Neutrophil (primary cell): ENCODE data around the gene ABR.

Experiments used
- H3K27ac ChIP-seq: fragments of 200-600 bp; sonication (generic); 2 replicates; pipeline ENCODE4 v1.5.1; 2016; ENCODE audit warnings: mild to moderate bottlenecking, moderate library complexity
- H3K27me3 ChIP-seq: fragments of 200-600 bp; sonication (generic); 2 replicates; pipeline ENCODE4 v1.6.0; 2016; ENCODE audit warnings: mild to moderate bottlenecking
- H3K36me3 ChIP-seq: fragments of 200-600 bp; sonication (generic); 2 replicates; pipeline ENCODE4 v1.5.1; 2017
- H3K4me1 ChIP-seq, 2 experiments: fragments of 200-600 bp in 1 of 2; sonication (generic) in 1 of 2; 1 replicate in 1 of 2; 2 replicates in 1 of 2; pipeline versions ENCODE4 v1.5.1 to v1.6.1; 2013 to 2016; ENCODE audit warnings: low read depth in 1 of 2, low read length in 1 of 2, mild to moderate bottlenecking in 1 of 2, moderate library complexity in 1 of 2; ENCODE audit not compliant: control insufficient read depth in 1 of 2, insufficient read depth in 1 of 2
- H3K4me3 ChIP-seq, 2 experiments: fragments of 200-600 bp in 1 of 2; sonication (generic) in 1 of 2; 1 replicate in 1 of 2; 2 replicates in 1 of 2; pipeline ENCODE4 v1.5.1; 2013 to 2016; ENCODE audit warnings: low read depth in 1 of 2, low read length in 1 of 2, mild to moderate bottlenecking in 1 of 2, moderate library complexity in 1 of 2
- H3K9me3 ChIP-seq: fragments of 200-600 bp; sonication (generic); 2 replicates; pipeline ENCODE4 v1.5.1; 2016
- TF ChIP-seq, protein P1 (sequence below): fragments of 200-600 bp; sonication (generic); IDR thresholded peaks from 2 replicates; pipeline ENCODE4 v1.5.1; 2016; ENCODE audit warnings: antibody characterized with exemption

The ABR gene

DNA sequence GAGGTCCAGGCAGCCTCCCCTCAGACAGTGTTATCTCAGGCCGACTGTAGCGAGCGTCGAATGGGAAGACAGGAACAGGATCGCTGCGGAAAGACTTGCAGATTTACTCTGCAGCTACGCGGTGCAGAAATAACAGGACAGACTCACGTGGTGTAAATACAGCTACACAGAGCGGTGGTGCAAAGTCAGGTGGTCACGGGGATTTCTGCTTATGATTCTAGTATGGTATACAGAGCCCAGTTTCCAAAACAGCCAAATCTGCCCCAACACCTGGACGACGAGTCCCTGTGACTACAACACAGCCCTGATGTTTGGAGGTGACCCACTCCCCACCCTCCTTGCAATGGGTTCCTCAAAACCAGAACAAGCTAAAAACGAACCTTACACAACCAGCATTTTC is 40.6 kb upstream of the ABR start:
- Histone ChIP-seq H3K27ac (no peak overlapping the region), H3K36me3 (no peaks in the 10 kb centered on the region), H3K4me3 (no peak overlapping the region), H3K4me1 (no peaks in the 10 kb centered on the region), H3K27me3 (no peaks in the 10 kb centered on the region), H3K9me3 (no peaks in the 10 kb centered on the region)
- TF ChIP-seq, protein P1, sequence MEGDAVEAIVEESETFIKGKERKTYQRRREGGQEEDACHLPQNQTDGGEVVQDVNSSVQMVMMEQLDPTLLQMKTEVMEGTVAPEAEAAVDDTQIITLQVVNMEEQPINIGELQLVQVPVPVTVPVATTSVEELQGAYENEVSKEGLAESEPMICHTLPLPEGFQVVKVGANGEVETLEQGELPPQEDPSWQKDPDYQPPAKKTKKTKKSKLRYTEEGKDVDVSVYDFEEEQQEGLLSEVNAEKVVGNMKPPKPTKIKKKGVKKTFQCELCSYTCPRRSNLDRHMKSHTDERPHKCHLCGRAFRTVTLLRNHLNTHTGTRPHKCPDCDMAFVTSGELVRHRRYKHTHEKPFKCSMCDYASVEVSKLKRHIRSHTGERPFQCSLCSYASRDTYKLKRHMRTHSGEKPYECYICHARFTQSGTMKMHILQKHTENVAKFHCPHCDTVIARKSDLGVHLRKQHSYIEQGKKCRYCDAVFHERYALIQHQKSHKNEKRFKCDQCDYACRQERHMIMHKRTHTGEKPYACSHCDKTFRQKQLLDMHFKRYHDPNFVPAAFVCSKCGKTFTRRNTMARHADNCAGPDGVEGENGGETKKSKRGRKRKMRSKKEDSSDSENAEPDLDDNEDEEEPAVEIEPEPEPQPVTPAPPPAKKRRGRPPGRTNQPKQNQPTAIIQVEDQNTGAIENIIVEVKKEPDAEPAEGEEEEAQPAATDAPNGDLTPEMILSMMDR: no peak

DNA sequence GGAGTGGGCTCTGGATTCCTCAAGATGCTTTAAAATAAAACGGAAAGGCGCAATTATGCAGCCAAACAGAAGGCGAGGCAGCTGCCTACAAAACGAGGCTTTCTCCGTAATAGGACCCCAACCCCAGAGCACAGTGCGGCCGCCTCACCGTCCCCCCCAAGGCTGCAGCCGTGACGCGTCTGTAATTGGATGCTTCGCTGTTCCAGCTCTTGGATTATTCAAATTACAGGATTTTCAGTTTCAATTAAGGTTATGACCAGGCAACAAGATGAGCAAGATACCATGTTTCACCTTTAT is 37.3 kb upstream of the ABR start:
- Histone ChIP-seq H3K27ac (no peak overlapping the region), H3K36me3 (no peaks in the 10 kb centered on the region), H3K27me3 (no peaks in the 10 kb centered on the region), H3K4me3 (no peak overlapping the region), H3K4me1 (no peaks in the 10 kb centered on the region), H3K9me3 (no peaks in the 10 kb centered on the region)
- TF ChIP-seq, protein P1: no peak

DNA sequence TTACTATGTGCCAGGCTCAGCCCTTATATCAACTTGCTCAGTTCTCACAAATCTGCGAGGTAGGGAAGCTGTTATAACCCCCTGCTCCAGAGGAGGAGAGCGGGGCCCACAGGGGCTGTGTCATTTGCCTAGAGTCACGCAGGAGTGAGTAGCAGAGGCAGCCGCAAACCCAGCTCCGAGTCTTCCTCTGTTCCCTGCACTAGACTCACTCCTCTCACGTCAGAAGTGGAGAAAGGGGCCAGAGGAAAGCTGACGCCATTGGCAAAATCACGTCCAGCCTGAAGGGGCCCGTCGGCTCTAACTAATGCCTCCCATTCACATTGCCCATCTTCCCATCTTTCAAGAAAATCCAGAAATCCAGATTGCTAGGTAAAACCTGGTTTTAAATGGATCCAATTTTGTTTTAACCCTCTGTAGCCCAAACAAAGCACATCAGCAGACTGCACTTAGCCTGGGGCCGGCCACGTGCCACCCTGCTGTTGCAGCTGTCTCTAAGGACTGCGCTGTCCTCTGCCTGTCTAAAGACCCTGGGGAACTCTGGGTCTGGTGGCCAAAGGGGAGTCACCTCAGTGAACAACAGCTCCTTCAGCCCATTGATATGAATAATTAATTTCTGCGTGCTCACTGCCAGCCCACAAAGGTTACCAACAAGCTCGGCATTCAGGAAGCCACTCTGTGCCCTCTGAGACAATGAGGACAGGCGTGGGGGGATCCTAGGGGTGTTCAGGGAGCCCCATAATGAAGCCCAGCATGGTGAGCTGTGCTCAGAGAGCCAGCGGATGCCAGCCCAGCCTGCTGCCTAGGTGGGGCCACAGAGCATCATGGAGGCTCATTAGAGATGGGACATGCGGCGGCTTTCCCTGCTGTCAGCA is 36.7 kb upstream of the ABR start:
- H3K36me3 ChIP-seq: no peaks in the 10 kb centered on the region
- no peaks in the 10 kb centered on the region for H3K27me3 ChIP-seq
- H3K27ac ChIP-seq: no peak overlapping the region
- no peaks in the 10 kb centered on the region for H3K9me3 ChIP-seq
- no peak overlapping the region for H3K4me3 ChIP-seq
- H3K4me1 ChIP-seq: no peaks in the 10 kb centered on the region
- TF ChIP-seq, protein P1: no peak

DNA sequence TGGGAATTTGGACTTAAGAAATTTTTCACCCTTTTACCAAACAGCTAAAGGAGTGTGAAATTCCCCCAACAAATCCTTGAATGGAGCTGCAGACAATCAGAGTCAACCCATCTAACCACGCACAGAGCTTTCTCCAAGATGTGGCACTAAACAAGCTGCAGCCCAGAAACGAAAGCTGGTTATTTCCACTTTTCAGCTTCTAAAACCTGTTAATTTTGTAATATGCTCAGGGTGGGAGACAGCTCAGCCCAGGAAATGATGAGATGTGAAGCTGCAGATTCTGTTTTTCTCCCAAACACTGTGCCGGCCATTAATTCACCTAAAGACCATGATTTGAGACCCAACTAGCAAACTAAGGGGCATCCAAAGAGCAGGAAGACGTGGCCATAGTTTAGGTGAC is 33.2 kb upstream of the ABR start:
- H3K4me1 ChIP-seq: peaks cover 0 to 3% of the 10 kb centered on the region in 2 experiments
- no peak overlapping the region for H3K27ac ChIP-seq
- H3K27me3 ChIP-seq: no peaks in the 10 kb centered on the region
- TF ChIP-seq, protein P1: no peak
- H3K36me3 ChIP-seq: no peaks in the 10 kb centered on the region
- no peaks in the 10 kb centered on the region for H3K9me3 ChIP-seq
- H3K4me3 ChIP-seq: no peak overlapping the region

DNA sequence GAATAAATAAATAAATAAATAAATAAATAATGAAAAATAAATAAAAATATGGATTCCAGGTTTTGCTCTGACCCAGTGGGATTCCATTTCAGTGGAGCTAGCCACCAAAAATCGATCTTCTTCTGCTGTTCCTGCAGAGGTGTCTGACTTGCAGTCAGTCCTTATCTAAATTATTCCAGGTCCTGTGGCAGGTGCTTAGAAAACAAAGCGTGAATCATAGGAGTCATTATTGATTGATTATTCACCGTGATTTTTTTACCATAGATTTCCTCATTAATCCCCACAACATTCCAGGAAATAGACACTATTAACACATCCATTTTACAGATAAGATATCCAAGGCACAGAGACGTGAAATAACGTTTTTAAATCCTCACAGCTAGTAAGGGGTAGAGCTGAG is 31.5 kb upstream of the ABR start:
- TF ChIP-seq, protein P1: no peak
- no peak overlapping the region for H3K27ac ChIP-seq
- no peaks in the 10 kb centered on the region for H3K36me3 ChIP-seq
- no peaks in the 10 kb centered on the region for H3K9me3 ChIP-seq
- no peaks in the 10 kb centered on the region for H3K27me3 ChIP-seq
- peaks cover 0 to 7% of the 10 kb centered on the region in 2 experiments for H3K4me1 ChIP-seq
- no peak overlapping the region for H3K4me3 ChIP-seq
